HepG2 (cell line): ENCODE measurements around the gene FAHD2A. TPM values are rescaled to one million over a fixed set of nuclear protein-coding genes. Genes with fewer than 3 reads are reported as not detected.

Experiments
- HINFP ChIP-seq: sonication (generic); formaldehyde crosslinking; IDR thresholded peaks from 2 replicates; pipeline ENCODE4 v1.4.0; 2020; ENCODE audit warnings: low read depth, mild to moderate bottlenecking, missing genetic modification reagents
- MBD4 ChIP-seq: IDR thresholded peaks from 2 replicates; pipeline ENCODE4 v1.6.1; 2012; ENCODE audit warnings: low read length, inconsistent platforms, borderline replicate concordance
- MED8 ChIP-seq: sonication (generic); formaldehyde crosslinking; IDR thresholded peaks from 2 replicates; pipeline ENCODE4 v1.8.1; 2023; ENCODE audit warnings: mild to moderate bottlenecking, missing genetic modification reagents; ENCODE audit not compliant: insufficient replicate concordance
- NPAS2 ChIP-seq: sonication (generic); formaldehyde crosslinking; IDR thresholded peaks from 2 replicates; pipeline ENCODE4 v1.8.0; 2022; ENCODE audit warnings: mild to moderate bottlenecking, missing genetic modification reagents, borderline replicate concordance
- NR2F1 ChIP-seq, 2 experiments: fragments of 450-650 bp in 1 of 2; formaldehyde crosslinking in 1 of 2; IDR thresholded peaks; 2 replicates each; pipeline versions ENCODE4 v1.5.0 to v1.6.1; 2016 to 2020; ENCODE audit warnings: mild to moderate bottlenecking in 1 of 2, missing compliant biosample characterization in 1 of 2, missing genetic modification reagents in 1 of 2, moderate library complexity in 1 of 2
- RFX1 ChIP-seq: fragments of 450-650 bp; IDR thresholded peaks from 2 replicates; pipeline ENCODE4 v1.6.1; 2017
- ZFP62 ChIP-seq: sonication (generic); formaldehyde crosslinking; IDR thresholded peaks from 2 replicates; pipeline ENCODE4 v1.4.0; 2020; ENCODE audit warnings: missing genetic modification reagents
- ZNF414 ChIP-seq: sonication (generic); formaldehyde crosslinking; IDR thresholded peaks from 2 replicates; pipeline ENCODE4 v1.5.0; 2020; ENCODE audit warnings: missing genetic modification reagents
- ZNF446 ChIP-seq: sonication (generic); formaldehyde crosslinking; IDR thresholded peaks from 2 replicates; pipeline ENCODE4 v1.5.0; 2020; ENCODE audit warnings: mild to moderate bottlenecking, missing genetic modification reagents
- ZNF772 ChIP-seq: sonication (generic); formaldehyde crosslinking; IDR thresholded peaks from 2 replicates; pipeline ENCODE4 v1.5.0; 2020; ENCODE audit warnings: mild to moderate bottlenecking, missing genetic modification reagents
- ZNF780A ChIP-seq: sonication (generic); formaldehyde crosslinking; IDR thresholded peaks from 2 replicates; pipeline ENCODE4 v1.8.0; 2022; ENCODE audit warnings: mild to moderate bottlenecking, missing genetic modification reagents, moderate library complexity
- ZNF782 ChIP-seq: sonication (generic); formaldehyde crosslinking; IDR thresholded peaks from 2 replicates; pipeline ENCODE4 v1.4.0; 2020; ENCODE audit warnings: missing genetic modification reagents, mild to moderate bottlenecking, borderline replicate concordance
- ZSCAN21 ChIP-seq: sonication (generic); formaldehyde crosslinking; IDR thresholded peaks from 2 replicates; pipeline ENCODE4 v1.8.0; 2022; ENCODE audit warnings: mild to moderate bottlenecking, missing genetic modification reagents, moderate library complexity, borderline replicate concordance
- polyA plus RNA-seq, 8 experiments: library from polyadenylated mRNA; depleted of rRNA in 3 of 8; stranded (reverse) in 7 of 8; unstranded in 1 of 8; fragments of >200 nt; fragmentation: Illumina TruSeq in 4 of 8; extraction: Trizol in 4 of 8; gene quantifications; 2 replicates each; pipeline versions ENCODE4 v1.2.1 to v1.2.3, GENCODE V29; 2011 to 2016; ENCODE audit warnings: low read depth in 4 of 8, missing spikeins in 1 of 8, mixed read lengths in 1 of 8; ENCODE audit not compliant: insufficient read depth in 1 of 8
- total RNA-seq, 5 experiments: library from RNA; depleted of rRNA; stranded (reverse); fragments of >200 nt; fragmentation: Illumina TruSeq; extraction: Trizol; gene quantifications; 2 replicates each; pipeline ENCODE4 v1.2.3, GENCODE V29; 2016; ENCODE audit warnings: low read depth in 1 of 5
- TF ChIP-seq, protein P1 (sequence below): sonication (generic); formaldehyde crosslinking; IDR thresholded peaks from 2 replicates; pipeline ENCODE4 v1.4.0; 2020; ENCODE audit warnings: missing genetic modification reagents
- TF ChIP-seq, protein P2 (sequence below): sonication (generic); formaldehyde crosslinking; IDR thresholded peaks from 2 replicates; pipeline ENCODE4 v1.8.0; 2022; ENCODE audit warnings: mild to moderate bottlenecking, missing genetic modification reagents, moderate library complexity
- TF ChIP-seq, protein P3 (sequence below): sonication (generic); formaldehyde crosslinking; IDR thresholded peaks from 2 replicates; pipeline ENCODE4 v1.4.0; 2020; ENCODE audit warnings: missing genetic modification reagents, borderline replicate concordance

The FAHD2A gene
- total and polyA plus RNA-seq, 2 of the 13 experiments (the other 11 are each of a cell fraction or from before 2014, with no cell fraction given), result 34.0 to 44.2 TPM

DNA sequence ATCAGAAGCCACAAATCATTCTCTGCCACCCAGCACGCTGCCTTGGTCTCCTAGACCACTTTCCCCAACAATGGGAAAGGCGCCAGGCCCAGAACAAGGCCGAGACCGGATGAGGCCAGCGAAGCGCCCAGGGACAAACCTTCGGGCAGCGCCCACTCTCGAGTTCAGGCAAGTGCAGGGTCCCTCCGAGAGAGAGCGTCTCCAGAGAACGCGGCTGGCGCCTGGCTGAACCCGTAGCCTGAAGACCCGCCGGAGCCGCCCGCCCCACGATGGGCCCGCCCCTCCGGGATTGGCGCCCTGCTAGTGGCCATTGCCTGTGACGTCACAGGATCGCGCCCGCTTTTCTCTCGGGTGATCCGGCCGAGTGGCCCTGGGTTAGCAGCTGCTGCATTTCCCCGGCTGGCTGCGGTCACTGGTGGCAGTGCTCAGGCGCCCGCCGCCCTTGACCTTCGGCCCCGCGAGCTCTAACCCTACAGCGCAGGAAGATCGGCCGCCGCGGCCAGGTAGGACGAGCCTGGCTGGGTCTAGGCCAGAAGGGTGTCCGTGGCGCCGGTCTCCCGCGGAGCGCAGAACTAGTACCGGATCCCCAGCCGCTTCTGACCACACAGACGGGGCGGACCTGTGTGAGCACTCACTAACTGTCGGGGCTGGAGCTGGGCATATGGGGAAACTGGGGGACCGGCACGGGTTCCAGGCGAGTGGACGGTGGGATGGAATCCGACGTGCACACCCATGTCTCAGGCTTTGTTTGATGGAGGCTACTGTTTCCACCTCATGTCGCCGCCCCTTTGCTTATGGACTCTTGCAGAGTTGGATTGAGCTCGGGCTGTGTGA is at the start of gene FAHD2A (continued):
- TF ChIP-seq, protein P1, sequence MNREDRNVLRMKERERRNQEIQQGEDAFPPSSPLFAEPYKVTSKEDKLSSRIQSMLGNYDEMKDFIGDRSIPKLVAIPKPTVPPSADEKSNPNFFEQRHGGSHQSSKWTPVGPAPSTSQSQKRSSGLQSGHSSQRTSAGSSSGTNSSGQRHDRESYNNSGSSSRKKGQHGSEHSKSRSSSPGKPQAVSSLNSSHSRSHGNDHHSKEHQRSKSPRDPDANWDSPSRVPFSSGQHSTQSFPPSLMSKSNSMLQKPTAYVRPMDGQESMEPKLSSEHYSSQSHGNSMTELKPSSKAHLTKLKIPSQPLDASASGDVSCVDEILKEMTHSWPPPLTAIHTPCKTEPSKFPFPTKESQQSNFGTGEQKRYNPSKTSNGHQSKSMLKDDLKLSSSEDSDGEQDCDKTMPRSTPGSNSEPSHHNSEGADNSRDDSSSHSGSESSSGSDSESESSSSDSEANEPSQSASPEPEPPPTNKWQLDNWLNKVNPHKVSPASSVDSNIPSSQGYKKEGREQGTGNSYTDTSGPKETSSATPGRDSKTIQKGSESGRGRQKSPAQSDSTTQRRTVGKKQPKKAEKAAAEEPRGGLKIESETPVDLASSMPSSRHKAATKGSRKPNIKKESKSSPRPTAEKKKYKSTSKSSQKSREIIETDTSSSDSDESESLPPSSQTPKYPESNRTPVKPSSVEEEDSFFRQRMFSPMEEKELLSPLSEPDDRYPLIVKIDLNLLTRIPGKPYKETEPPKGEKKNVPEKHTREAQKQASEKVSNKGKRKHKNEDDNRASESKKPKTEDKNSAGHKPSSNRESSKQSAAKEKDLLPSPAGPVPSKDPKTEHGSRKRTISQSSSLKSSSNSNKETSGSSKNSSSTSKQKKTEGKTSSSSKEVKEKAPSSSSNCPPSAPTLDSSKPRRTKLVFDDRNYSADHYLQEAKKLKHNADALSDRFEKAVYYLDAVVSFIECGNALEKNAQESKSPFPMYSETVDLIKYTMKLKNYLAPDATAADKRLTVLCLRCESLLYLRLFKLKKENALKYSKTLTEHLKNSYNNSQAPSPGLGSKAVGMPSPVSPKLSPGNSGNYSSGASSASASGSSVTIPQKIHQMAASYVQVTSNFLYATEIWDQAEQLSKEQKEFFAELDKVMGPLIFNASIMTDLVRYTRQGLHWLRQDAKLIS (CRISPR knock-in tag), result no peak
- TF ChIP-seq ZFP62 (CRISPR knock-in tag) (no peak), MBD4 (no peak), MED8 (CRISPR knock-in tag) (peak; percentile 72), HINFP (peak; percentile 29; the same call in 1 of the 2 replicates), ZNF782 (CRISPR knock-in tag) (no peak), NPAS2 (CRISPR knock-in tag) (no peak), NR2F1 (CRISPR knock-in tag; IDR thresholded peaks at IDR 0.05) (peak; percentile 90 to 94), ZNF780A (CRISPR knock-in tag) (no peak), ZNF414 (CRISPR knock-in tag) (peak; percentile 26; the same call in 1 of the 2 replicates), RFX1 (no peak), ZNF446 (CRISPR knock-in tag) (no peak), ZSCAN21 (CRISPR knock-in tag) (0 out of 2 replicates have a peak, but pooled peaks have one; percentile 50), ZNF772 (CRISPR knock-in tag) (peak; percentile 39)
- TF ChIP-seq, protein P2, sequence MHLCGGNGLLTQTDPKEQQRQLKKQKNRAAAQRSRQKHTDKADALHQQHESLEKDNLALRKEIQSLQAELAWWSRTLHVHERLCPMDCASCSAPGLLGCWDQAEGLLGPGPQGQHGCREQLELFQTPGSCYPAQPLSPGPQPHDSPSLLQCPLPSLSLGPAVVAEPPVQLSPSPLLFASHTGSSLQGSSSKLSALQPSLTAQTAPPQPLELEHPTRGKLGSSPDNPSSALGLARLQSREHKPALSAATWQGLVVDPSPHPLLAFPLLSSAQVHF (CRISPR knock-in tag), result 0 out of 2 replicates have a peak, but pooled peaks have one; percentile 24
- TF ChIP-seq, protein P3, sequence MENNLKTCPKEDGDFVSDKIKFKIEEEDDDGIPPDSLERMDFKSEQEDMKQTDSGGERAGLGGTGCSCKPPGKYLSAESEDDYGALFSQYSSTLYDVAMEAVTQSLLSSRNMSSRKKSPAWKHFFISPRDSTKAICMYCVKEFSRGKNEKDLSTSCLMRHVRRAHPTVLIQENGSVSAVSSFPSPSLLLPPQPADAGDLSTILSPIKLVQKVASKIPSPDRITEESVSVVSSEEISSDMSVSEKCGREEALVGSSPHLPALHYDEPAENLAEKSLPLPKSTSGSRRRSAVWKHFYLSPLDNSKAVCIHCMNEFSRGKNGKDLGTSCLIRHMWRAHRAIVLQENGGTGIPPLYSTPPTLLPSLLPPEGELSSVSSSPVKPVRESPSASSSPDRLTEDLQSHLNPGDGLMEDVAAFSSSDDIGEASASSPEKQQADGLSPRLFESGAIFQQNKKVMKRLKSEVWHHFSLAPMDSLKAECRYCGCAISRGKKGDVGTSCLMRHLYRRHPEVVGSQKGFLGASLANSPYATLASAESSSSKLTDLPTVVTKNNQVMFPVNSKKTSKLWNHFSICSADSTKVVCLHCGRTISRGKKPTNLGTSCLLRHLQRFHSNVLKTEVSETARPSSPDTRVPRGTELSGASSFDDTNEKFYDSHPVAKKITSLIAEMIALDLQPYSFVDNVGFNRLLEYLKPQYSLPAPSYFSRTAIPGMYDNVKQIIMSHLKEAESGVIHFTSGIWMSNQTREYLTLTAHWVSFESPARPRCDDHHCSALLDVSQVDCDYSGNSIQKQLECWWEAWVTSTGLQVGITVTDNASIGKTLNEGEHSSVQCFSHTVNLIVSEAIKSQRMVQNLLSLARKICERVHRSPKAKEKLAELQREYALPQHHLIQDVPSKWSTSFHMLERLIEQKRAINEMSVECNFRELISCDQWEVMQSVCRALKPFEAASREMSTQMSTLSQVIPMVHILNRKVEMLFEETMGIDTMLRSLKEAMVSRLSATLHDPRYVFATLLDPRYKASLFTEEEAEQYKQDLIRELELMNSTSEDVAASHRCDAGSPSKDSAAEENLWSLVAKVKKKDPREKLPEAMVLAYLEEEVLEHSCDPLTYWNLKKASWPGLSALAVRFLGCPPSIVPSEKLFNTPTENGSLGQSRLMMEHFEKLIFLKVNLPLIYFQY (CRISPR knock-in tag), result peak; percentile 11; the same call in 1 of the 2 replicates
